SK-N-SH (cell line): ENCODE data around the gene KRTAP10-10.

Experiments used
- TCF12 ChIP-seq: IDR thresholded peaks from 2 replicates; pipeline ENCODE4 v1.4.0; 2012
- TF ChIP-seq, protein P1 (sequence below): fragments of 200-600 bp; sonication (generic); IDR thresholded peaks from 2 replicates; pipeline ENCODE4 v1.6.1; 2017; ENCODE audit warnings: antibody characterized with exemption, mild to moderate bottlenecking, moderate library complexity
- TF ChIP-seq, protein P2 (sequence below): IDR thresholded peaks from 2 replicates; pipeline ENCODE4 v1.4.0; 2012; ENCODE audit warnings: low read depth, borderline replicate concordance

- TF ChIP-seq, protein P1, sequence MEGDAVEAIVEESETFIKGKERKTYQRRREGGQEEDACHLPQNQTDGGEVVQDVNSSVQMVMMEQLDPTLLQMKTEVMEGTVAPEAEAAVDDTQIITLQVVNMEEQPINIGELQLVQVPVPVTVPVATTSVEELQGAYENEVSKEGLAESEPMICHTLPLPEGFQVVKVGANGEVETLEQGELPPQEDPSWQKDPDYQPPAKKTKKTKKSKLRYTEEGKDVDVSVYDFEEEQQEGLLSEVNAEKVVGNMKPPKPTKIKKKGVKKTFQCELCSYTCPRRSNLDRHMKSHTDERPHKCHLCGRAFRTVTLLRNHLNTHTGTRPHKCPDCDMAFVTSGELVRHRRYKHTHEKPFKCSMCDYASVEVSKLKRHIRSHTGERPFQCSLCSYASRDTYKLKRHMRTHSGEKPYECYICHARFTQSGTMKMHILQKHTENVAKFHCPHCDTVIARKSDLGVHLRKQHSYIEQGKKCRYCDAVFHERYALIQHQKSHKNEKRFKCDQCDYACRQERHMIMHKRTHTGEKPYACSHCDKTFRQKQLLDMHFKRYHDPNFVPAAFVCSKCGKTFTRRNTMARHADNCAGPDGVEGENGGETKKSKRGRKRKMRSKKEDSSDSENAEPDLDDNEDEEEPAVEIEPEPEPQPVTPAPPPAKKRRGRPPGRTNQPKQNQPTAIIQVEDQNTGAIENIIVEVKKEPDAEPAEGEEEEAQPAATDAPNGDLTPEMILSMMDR: no peak
- TF ChIP-seq TCF12: no peak
- TF ChIP-seq, protein P2, sequence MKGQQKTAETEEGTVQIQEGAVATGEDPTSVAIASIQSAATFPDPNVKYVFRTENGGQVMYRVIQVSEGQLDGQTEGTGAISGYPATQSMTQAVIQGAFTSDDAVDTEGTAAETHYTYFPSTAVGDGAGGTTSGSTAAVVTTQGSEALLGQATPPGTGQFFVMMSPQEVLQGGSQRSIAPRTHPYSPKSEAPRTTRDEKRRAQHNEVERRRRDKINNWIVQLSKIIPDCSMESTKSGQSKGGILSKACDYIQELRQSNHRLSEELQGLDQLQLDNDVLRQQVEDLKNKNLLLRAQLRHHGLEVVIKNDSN: no peak
Measured at GRCh38 chr21:44632067-44632466, 5.1 kb upstream of the KRTAP10-10 start.
